Activated CD4-positive, alpha-beta memory T cell treated with anti-CD3 and anti-CD28 coated beads for 36 hours (primary cell): ENCODE measurements around the gene PCDHA8. TPM values are rescaled to one million over a fixed set of nuclear protein-coding genes. Genes with fewer than 3 reads are reported as not detected.
"Not testable (repeated sequence)": the region's sequence is repeated elsewhere in the genome, so short reads cannot be mapped to it uniquely, and the experiment has no call there.

ENCODE experiments used
- CTCF ChIA-PET: fragments of 350-600 bp; sonication (Branson Sonifier 250); formaldehyde crosslinking; loops from one replicate; lab custom pipeline; 2021; ENCODE audit warnings: antibody characterized with exemption, inconsistent platforms; lab: Charles Lee
- POLR2A ChIA-PET: fragments of 350-600 bp; sonication (Branson Sonifier 250); formaldehyde crosslinking; loops from one replicate; lab custom pipeline; 2021; ENCODE audit warnings: antibody characterized with exemption; lab: Charles Lee
- DNase-seq: peaks from one replicate; pipeline ENCODE4 v3.0.0-alpha.2; 2020
- H3K27ac Mint-ChIP-seq: one replicate; pipeline ENCODE4 v1.8.0; 2021; ENCODE audit warnings: mixed read lengths
- H3K27me3 Mint-ChIP-seq: one replicate; pipeline ENCODE4 v1.8.0; 2021; ENCODE audit warnings: mixed read lengths
- H3K36me3 Mint-ChIP-seq: one replicate; pipeline ENCODE4 v1.8.0; 2021; ENCODE audit warnings: mixed read lengths
- H3K4me1 Mint-ChIP-seq: one replicate; pipeline ENCODE4 v1.8.0; 2021; ENCODE audit warnings: low read depth, mixed read lengths
- H3K4me3 Mint-ChIP-seq: one replicate; pipeline ENCODE4 v1.8.0; 2021; ENCODE audit warnings: mild to moderate bottlenecking, mixed read lengths
- H3K9me3 Mint-ChIP-seq: one replicate; pipeline ENCODE4 v1.8.0; 2021; ENCODE audit warnings: mixed read lengths
- intact Hi-C: fragments of 100-400 bp; cut with micrococcal nuclease; formaldehyde crosslinking; loops from one replicate; pipeline ENCODE4 v1.15.1; 2023
- total RNA-seq, 2 experiments: library from RNA; stranded (reverse); gene quantifications; one replicate each; pipeline ENCODE4 v1.2.3, GENCODE V29; 2021

The PCDHA8 gene
- total RNA-seq, 2 experiments from 2014 or later = not detected

DNA sequence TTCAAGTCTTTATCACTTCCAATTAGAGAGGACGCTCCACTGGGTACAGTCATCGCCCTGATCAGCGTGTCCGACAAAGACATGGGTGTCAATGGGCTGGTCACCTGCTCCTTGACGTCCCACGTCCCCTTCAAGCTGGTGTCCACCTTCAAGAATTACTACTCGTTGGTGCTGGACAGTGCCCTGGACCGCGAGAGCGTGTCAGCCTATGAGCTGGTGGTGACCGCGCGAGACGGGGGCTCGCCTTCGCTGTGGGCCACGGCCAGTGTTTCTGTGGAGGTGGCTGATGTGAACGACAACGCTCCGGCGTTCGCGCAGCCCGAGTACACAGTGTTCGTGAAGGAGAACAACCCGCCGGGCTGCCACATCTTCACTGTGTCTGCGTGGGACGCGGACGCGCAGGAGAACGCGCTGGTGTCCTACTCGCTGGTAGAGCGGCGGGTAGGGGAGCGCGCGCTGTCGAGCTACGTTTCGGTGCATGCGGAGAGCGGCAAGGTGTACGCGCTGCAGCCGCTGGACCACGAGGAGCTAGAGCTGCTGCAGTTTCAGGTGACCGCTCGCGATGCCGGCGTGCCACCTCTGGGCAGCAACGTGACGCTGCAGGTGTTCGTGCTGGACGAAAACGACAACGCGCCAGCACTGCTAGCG is 32.6 kb upstream of the PCDHA8 start:
- CTCF ChIA-PET = interaction anchor here (0.8 to 2.9 kb wide), 4 partner anchors 9 to 265 kb away, joined by 3 to 11 read pairs (median 3); partner anchors contain the start of gene PCDHA1
- peaks cover 34% of the 10 kb centered on the region for H3K9me3 Mint-ChIP-seq
- H3K27me3 Mint-ChIP-seq = peaks cover 12% of the 10 kb centered on the region
- H3K4me1 Mint-ChIP-seq, intact Hi-C loops, POLR2A ChIA-PET, H3K4me3 Mint-ChIP-seq, DNase-seq, H3K27ac Mint-ChIP-seq: not testable (repeated sequence)
- H3K36me3 Mint-ChIP-seq = peaks cover 14% of the 10 kb centered on the region

DNA sequence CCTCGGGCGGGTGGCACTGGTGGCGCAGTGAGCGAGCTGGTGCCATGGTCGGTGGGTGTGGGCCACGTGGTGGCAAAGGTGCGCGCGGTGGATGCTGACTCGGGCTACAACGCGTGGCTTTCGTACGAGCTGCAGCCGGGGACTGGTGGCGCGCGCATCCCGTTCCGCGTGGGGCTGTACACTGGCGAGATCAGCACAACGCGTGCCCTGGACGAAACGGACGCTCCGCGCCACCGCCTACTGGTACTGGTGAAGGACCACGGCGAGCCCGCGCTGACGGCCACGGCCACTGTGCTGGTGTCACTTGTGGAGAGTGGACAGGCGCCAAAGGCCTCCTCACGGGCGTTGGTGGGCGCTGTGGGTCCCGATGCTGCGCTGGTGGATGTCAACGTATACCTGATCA is 32.1 kb upstream of the PCDHA8 start:
- Mint-ChIP-seq H3K27me3 (peaks cover 12% of the 10 kb centered on the region), H3K4me1 (no peaks in the 10 kb centered on the region), H3K9me3 (peaks cover 30% of the 10 kb centered on the region), H3K27ac (no peak overlapping the region), H3K36me3 (peaks cover 13% of the 10 kb centered on the region), H3K4me3 (no peak overlapping the region)
- ChIA-PET POLR2A (no interaction called here), CTCF (no interaction called here)
- intact Hi-C loops = no loop called here
- DNase-seq = no peak

DNA sequence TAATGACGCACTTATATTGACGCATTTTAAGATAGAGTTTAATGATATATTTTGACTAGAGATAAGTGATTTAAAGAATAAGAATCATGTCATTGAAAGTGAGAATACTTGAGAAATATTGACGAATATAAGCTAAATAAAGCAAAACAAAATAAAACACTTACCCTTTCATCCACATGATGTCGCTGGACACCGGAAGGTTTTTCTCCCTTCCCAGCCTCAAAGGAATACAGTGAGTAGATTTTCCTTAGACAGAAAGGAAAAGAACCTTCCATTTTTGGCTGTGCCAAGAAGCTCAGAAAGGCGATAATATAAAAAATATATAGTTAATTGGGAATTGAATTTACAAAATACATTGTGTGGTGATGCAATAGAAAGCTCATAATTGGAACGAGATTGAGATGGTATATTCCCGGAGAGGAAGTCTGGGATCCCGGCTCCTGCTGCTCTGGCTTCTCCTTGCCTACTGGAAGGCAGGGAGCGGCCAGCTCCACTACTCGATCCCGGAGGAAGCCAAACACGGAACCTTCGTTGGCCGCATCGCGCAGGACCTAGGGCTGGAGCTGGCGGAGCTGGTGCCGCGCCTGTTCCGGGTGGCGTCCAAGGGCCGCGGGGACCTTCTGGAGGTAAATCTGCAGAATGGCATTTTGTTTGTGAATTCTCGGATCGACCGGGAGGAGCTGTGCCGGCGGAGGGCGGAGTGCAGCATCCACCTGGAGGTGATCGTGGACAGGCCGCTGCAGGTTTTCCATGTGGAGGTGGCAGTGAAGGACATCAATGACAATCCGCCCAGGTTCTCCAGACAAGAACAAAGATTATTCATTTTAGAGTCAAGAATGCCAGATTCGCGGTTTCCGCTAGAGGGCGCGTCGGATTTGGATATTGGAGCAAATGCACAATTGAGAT is 19.4 kb upstream of the PCDHA8 start, which contains the start of gene PCDHA5:
Gene PCDHA5 (plus strand): TSS at position 239 of the 906 bp plus-strand sequence.
- Mint-ChIP-seq H3K36me3 (no peaks in the 10 kb centered on the region), H3K4me1 (no peaks in the 10 kb centered on the region), H3K4me3 (no peak within 1 kb of the TSS), H3K27ac (no peak within 1 kb of the TSS), H3K9me3 (peaks cover 11% of the 10 kb centered on the region), H3K27me3 (peaks cover 3% of the 10 kb centered on the region)
- intact Hi-C loops = no loop called here
- POLR2A ChIA-PET = no interaction called here
- peak; percentile 36 for DNase-seq
- CTCF ChIA-PET = interaction anchor here (0.6 to 1.0 kb wide), 2 partner anchors 121 to 215 kb away, joined by 3 read pairs; no protein-coding TSS in a partner anchor

DNA sequence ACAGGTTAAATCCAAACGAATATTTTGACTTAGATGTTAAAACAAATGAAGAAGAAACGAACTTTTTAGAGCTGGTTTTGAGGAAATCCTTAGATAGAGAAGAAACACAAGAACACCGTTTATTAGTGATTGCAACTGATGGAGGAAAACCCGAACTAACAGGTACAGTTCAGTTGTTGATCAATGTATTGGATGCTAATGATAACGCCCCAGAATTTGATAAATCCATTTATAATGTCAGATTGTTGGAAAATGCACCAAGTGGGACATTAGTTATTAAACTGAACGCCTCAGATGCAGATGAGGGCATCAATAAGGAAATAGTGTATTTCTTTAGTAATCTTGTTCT is 18.7 kb upstream of the PCDHA8 start:
- H3K9me3 Mint-ChIP-seq = peaks cover 13% of the 10 kb centered on the region
- peaks cover 3% of the 10 kb centered on the region for H3K36me3 Mint-ChIP-seq
- peaks cover 8% of the 10 kb centered on the region for H3K27me3 Mint-ChIP-seq
- no peak overlapping the region for H3K27ac Mint-ChIP-seq
- no peak for DNase-seq
- ChIA-PET CTCF (interaction anchor here (0.6 to 1.0 kb wide), 2 partner anchors 120 to 214 kb away, joined by 3 read pairs; no protein-coding TSS in a partner anchor), POLR2A (no interaction called here)
- intact Hi-C loops = no loop called here
- no peaks in the 10 kb centered on the region for H3K4me1 Mint-ChIP-seq
- H3K4me3 Mint-ChIP-seq = no peak overlapping the region

DNA sequence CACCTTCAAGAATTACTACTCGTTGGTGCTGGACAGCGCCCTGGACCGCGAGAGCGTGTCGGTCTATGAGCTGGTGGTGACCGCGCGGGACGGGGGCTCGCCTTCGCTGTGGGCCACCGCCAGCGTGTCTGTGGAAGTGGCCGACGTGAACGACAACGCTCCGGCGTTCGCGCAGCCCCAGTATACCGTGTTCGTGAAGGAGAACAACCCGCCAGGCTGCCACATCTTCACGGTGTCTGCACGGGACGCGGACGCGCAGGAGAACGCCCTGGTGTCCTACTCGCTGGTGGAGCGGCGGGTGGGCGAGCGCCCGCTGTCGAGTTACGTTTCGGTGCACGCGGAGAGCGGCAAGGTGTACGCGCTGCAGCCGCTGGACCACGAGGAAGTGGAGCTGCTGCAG is 18.0 kb upstream of the PCDHA8 start:
- POLR2A ChIA-PET, CTCF ChIA-PET, intact Hi-C loops, H3K36me3 Mint-ChIP-seq, H3K4me3 Mint-ChIP-seq, DNase-seq, H3K27ac Mint-ChIP-seq, H3K4me1 Mint-ChIP-seq: not testable (repeated sequence)
- H3K27me3 Mint-ChIP-seq = peaks cover 12% of the 10 kb centered on the region
- H3K9me3 Mint-ChIP-seq = peaks cover 15% of the 10 kb centered on the region

DNA sequence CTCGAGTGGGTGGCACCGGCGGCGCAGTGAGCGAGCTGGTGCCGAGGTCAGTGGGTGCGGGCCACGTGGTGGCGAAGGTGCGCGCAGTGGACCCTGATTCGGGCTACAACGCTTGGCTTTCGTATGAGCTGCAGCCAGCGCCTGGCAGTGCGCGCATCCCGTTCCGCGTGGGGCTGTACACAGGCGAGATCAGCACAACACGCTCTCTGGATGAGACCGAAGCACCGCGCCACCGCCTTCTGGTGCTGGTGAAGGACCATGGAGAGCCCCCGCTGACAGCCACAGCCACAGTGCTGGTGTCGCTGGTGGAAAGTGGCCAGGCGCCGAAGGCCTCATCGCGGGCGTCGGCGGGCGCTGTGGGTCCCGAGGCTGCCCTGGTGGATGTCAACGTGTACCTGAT is 17.5 kb upstream of the PCDHA8 start:
- Mint-ChIP-seq H3K4me1 (no peaks in the 10 kb centered on the region), H3K9me3 (peaks cover 18% of the 10 kb centered on the region), H3K4me3 (no peak overlapping the region), H3K36me3 (peaks cover 8% of the 10 kb centered on the region), H3K27ac (no peak overlapping the region), H3K27me3 (peaks cover 12% of the 10 kb centered on the region)
- intact Hi-C loops = no loop called here
- DNase-seq = no peak
- ChIA-PET CTCF (no interaction called here), POLR2A (no interaction called here)

DNA sequence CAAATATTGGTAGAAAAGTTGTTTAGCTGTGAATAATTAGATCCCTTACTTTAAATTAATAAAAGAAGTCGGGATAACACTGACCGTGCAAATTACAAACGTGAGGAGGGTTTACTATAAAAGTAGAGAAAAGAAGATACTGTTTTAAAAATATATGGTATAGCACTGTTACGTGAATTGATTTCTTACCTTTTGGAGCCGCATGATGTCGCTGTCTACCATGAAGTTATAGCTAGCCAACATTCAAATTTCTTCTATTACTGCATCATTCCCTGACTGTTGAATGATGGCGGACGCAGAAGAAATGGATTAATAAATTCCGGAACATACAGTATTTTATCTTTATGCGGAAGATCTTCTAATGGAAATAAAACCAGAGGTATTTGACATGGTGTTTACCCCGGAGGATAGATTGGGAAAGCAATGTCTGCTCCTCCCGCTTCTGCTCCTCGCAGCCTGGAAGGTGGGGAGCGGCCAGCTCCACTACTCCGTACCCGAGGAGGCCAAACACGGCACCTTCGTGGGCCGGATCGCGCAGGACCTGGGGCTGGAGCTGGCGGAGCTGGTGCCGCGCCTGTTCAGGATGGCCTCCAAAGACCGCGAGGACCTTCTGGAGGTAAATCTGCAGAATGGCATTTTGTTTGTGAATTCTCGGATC is 13.2 kb upstream of the PCDHA8 start, which contains the start of gene PCDHA6:
Gene PCDHA6 (plus strand): TSS at position 257 of the 658 bp plus-strand sequence. CDS start 132 bp downstream, at position 389.
- Mint-ChIP-seq H3K4me1 (no peaks in the 10 kb centered on the region), H3K4me3 (no peak within 1 kb of the TSS), H3K27me3 (peaks cover 20% of the 10 kb centered on the region), H3K9me3 (peaks cover 26% of the 10 kb centered on the region), H3K27ac (no peak within 1 kb of the TSS), H3K36me3 (peaks cover 19% of the 10 kb centered on the region)
- DNase-seq = no peak
- intact Hi-C loops = no loop called here
- ChIA-PET POLR2A (no interaction called here), CTCF (interaction anchor here (0.7 kb wide), 1 partner anchor 14 kb away, joined by 3 read pairs; no protein-coding TSS in a partner anchor)

DNA sequence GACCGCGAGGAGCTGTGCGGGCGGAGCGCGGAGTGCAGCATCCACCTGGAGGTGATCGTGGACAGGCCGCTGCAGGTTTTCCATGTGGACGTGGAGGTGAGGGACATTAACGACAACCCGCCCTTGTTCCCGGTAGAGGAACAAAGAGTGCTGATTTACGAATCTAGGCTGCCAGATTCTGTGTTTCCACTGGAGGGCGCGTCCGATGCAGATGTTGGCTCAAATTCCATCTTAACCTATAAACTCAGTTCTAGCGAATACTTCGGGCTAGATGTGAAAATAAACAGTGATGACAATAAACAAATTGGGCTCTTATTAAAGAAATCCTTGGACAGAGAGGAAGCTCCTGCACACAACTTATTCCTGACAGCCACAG is 12.6 kb upstream of the PCDHA8 start:
- ChIA-PET POLR2A (no interaction called here), CTCF (interaction anchor here (0.7 kb wide), 1 partner anchor 13 kb away, joined by 3 read pairs; no protein-coding TSS in a partner anchor)
- Mint-ChIP-seq H3K4me3 (no peak overlapping the region), H3K4me1 (no peaks in the 10 kb centered on the region), H3K9me3 (peaks cover 28% of the 10 kb centered on the region), H3K27ac (no peak overlapping the region), H3K27me3 (peaks cover 23% of the 10 kb centered on the region), H3K36me3 (peaks cover 21% of the 10 kb centered on the region)
- intact Hi-C loops = no loop called here
- no peak for DNase-seq

DNA sequence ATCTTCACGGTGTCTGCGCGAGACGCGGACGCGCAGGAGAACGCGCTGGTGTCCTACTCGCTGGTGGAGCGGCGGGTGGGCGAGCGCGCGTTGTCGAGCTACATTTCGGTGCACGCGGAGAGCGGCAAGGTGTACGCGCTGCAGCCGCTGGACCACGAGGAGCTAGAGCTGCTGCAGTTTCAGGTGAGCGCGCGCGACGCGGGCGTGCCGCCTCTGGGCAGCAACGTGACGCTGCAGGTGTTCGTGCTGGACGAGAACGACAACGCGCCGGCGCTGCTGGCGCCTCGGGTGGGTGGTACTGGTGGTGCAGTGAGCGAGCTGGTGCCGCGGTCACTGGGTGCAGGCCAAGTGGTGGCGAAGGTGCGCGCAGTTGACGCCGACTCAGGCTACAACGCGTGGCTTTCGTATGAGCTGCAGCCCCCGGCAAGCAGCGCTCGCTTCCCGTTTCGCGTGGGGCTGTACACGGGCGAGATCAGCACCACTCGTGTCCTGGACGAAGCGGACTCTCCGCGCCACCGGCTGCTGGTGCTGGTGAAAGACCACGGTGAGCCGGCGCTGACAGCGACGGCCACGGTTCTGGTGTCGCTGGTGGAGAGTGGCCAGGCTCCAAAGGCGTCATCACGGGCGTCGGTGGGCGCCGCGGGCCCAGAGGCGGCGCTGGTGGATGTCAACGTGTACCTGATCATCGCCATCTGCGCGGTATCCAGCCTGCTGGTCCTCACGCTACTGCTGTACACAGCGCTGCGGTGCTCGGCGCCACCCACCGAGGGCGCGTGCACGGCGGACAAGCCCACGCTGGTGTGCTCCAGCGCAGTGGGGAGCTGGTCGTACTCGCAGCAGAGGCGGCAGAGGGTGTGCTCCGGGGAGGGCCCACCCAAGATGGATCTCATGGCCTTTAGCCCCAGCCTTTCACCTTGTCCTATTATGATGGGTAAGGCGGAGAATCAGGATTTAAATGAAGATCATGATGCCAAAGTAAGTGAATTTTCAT is 11.2 kb upstream of the PCDHA8 start:
- H3K27me3 Mint-ChIP-seq = peaks cover 28% of the 10 kb centered on the region

DNA sequence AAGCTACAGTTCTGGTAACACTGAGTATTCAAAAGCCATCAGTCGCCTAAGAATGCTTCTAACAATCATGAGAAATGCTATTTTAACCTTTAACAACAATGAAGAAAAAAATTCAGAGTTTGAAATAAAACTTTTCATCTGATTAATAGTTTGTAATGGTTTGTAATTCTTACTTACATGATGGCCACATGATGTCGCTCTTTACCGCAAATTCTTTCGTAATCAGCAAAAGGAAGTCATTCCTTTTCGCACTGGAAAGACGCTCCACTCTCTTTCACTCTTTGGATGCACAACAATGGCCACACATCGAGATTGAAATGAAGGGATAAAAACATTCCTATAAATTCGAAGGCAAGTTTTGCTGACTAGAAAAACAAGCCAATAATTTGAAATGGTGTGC is 7.0 kb upstream of the PCDHA8 start, which contains the start of gene PCDHA7:
Gene PCDHA7 (plus strand): TSS at position 277 of the 400 bp plus-strand sequence. CDS start 115 bp downstream, at position 392.
- peaks cover 23% of the 10 kb centered on the region for H3K9me3 Mint-ChIP-seq
- H3K27me3 Mint-ChIP-seq = peaks cover 16% of the 10 kb centered on the region
- intact Hi-C loops = no loop called here
- ChIA-PET POLR2A (no interaction called here), CTCF (interaction anchor here (0.9 kb wide), 1 partner anchor 193 kb away, joined by 3 read pairs; no protein-coding TSS in a partner anchor)
- no peak for DNase-seq
- no peak within 1 kb of the TSS for H3K4me3 Mint-ChIP-seq
- H3K4me1 Mint-ChIP-seq = no peaks in the 10 kb centered on the region
- H3K36me3 Mint-ChIP-seq = peaks cover 12% of the 10 kb centered on the region
- H3K27ac Mint-ChIP-seq = no peak within 1 kb of the TSS

More for the DNA sequence above, 11.2 kb upstream of the PCDHA8 start:
- POLR2A ChIA-PET, H3K4me3 Mint-ChIP-seq, H3K27ac Mint-ChIP-seq, H3K4me1 Mint-ChIP-seq, DNase-seq, CTCF ChIA-PET, intact Hi-C loops: not testable (repeated sequence)
- H3K9me3 Mint-ChIP-seq = peaks cover 27% of the 10 kb centered on the region
- peaks cover 24% of the 10 kb centered on the region for H3K36me3 Mint-ChIP-seq
